Kidney (tissue), 14 donors: ENCODE measurements around the gene SEM1. TPM values are rescaled to one million over a fixed set of nuclear protein-coding genes. Genes with fewer than 3 reads are reported as not detected.

Source experiments
- DNase-seq, 5 donors: peaks; one replicate each; pipeline ENCODE4 v3.0.0-alpha.2; 2013 to 2020
- FAIRE-seq: peaks from 2 replicates; lab custom pipeline; 2012; peaks lifted over from hg19 to GRCh38; lab: Jason Lieb, UNC
- H3K27ac ChIP-seq, 2 donors: one replicate each; pipeline ENCODE4 v1.7.0; 2013; ENCODE audit warnings: low read depth in 2 of 2, low read length in 2 of 2, inconsistent platforms in 1 of 2
- H3K27me3 ChIP-seq: one replicate; pipeline ENCODE4 v1.7.1; 2013; ENCODE audit warnings: low read length, inconsistent platforms; ENCODE audit not compliant: control insufficient read depth, insufficient read depth
- H3K36me3 ChIP-seq, 3 donors: one replicate each; pipeline versions ENCODE4 v1.7.0 to v1.7.1; 2013; ENCODE audit warnings: low read length in 3 of 3, control low read depth in 1 of 3, inconsistent platforms in 1 of 3; ENCODE audit not compliant: insufficient read depth in 3 of 3, control insufficient read depth in 2 of 3
- H3K4me1 ChIP-seq, 3 donors: one replicate each; pipeline versions ENCODE4 v1.7.0 to v1.7.1; 2013; ENCODE audit warnings: low read length in 3 of 3, inconsistent platforms in 1 of 3, low read depth in 1 of 3; ENCODE audit not compliant: control insufficient read depth in 2 of 3, insufficient read depth in 2 of 3
- H3K4me3 ChIP-seq, 3 donors: one replicate each; pipeline versions ENCODE4 v1.7.0 to v1.8.1; 2013; ENCODE audit warnings: low read length in 3 of 3, control low read depth in 1 of 3, inconsistent platforms in 1 of 3
- H3K9ac ChIP-seq, 3 donors: one replicate each; pipeline versions ENCODE4 v1.7.0 to v1.7.1; 2013; ENCODE audit warnings: low read length in 3 of 3, control low read depth in 1 of 3, inconsistent platforms in 1 of 3
- H3K9me3 ChIP-seq, 3 donors: one replicate each; pipeline versions ENCODE4 v1.7.0 to v1.7.1; 2013; ENCODE audit warnings: low read length in 3 of 3, control low read depth in 1 of 3, inconsistent platforms in 1 of 3; ENCODE audit not compliant: control insufficient read depth in 2 of 3, insufficient read depth in 1 of 3
- intact Hi-C: fragments of 100-400 bp; cut with DNase I; formaldehyde crosslinking; loops from one replicate; pipeline ENCODE4 v1.11.1; 2022
- polyA plus RNA-seq: library from polyadenylated mRNA; stranded (reverse); fragments of 350-450 nt; fragmentation: Illumina TruSeq; extraction: RNeasy Lipid Tissue Mini Kit (QIAGEN cat#74804); gene quantifications from one replicate; pipeline ENCODE4 v1.2.3, GENCODE V29; 2014; ENCODE audit warnings: low read depth, low replicate concordance; ENCODE audit not compliant: insufficient read depth
- total RNA-seq: library from RNA; stranded (reverse); fragmentation: NEBNext Ultra II Directional; extraction: Animal tissue kit (Norgen Biotek cat#: 25700); gene quantifications from one replicate; pipeline ENCODE4 v1.2.1, GENCODE V29; 2021
- TF ChIP-seq, protein P1 (sequence below): IDR thresholded peaks from 3 replicates; pipeline ENCODE4 v1.5.1; 2012; ENCODE audit warnings: mild to moderate bottlenecking, moderate library complexity, borderline replicate concordance; ENCODE audit not compliant: insufficient read depth; ENCODE audit errors: extremely low read depth
- donor health status: control.
- donor health status: control.
- donor health status: control.
- donor health status: control.
- donor health status: control.
- donor health status: DM: yes; HTN: yes; CAD: no.
- donor health status: Normal renal cell carcinoma (clear cell type).

Gene SEM1
- total and polyA plus RNA-seq, 2 donors from 2014 or later: 45.4 to 252 TPM

DNA sequence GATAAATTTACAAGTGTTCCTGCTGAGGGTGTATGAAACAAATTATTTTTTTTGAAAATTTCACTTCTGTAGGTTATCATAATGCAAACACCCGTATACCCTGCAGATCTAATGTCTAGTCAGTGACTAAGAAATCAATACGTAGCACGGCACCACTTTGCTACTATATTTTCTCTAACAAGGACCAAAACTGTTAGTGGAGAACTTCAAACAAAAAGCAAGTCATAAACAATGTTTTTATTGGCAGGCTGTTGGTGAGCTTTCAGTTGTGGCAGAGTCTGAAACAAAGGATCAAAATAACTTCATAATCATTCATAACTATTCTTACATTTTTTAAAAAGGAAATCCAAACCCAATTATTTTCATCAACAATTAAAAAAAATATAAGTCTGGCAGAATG is 11.8 kb downstream of the SEM1 start:
- Histone ChIP-seq H3K27ac (no peak overlapping the region), H3K4me1 (peaks cover 0 to 5% (median 0%) of the 10 kb centered on the region in 3 donors), H3K36me3 (no peaks in the 10 kb centered on the region), H3K9me3 (no peaks in the 10 kb centered on the region), H3K27me3 (no peaks in the 10 kb centered on the region), H3K4me3 (no peak overlapping the region), H3K9ac (no peak overlapping the region)
- intact Hi-C loops: no loop called here
- FAIRE-seq (no peak), DNase-seq (no peak)
- TF ChIP-seq, protein P1, sequence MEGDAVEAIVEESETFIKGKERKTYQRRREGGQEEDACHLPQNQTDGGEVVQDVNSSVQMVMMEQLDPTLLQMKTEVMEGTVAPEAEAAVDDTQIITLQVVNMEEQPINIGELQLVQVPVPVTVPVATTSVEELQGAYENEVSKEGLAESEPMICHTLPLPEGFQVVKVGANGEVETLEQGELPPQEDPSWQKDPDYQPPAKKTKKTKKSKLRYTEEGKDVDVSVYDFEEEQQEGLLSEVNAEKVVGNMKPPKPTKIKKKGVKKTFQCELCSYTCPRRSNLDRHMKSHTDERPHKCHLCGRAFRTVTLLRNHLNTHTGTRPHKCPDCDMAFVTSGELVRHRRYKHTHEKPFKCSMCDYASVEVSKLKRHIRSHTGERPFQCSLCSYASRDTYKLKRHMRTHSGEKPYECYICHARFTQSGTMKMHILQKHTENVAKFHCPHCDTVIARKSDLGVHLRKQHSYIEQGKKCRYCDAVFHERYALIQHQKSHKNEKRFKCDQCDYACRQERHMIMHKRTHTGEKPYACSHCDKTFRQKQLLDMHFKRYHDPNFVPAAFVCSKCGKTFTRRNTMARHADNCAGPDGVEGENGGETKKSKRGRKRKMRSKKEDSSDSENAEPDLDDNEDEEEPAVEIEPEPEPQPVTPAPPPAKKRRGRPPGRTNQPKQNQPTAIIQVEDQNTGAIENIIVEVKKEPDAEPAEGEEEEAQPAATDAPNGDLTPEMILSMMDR: no peak

- no peaks in the 10 kb centered on the region for H3K4me1 ChIP-seq
- H3K4me3 ChIP-seq: no peak overlapping the region
- FAIRE-seq (no peak), DNase-seq (no peak)
- H3K9me3 ChIP-seq: no peaks in the 10 kb centered on the region
- no peaks in the 10 kb centered on the region for H3K27me3 ChIP-seq
- H3K27ac ChIP-seq: no peak overlapping the region
- no peaks in the 10 kb centered on the region for H3K36me3 ChIP-seq
- H3K9ac ChIP-seq: no peak overlapping the region
- TF ChIP-seq, protein P1: no peak
- intact Hi-C loops: no loop called here
Measured at GRCh38 chr7:96695581-96695980, 14.1 kb downstream of the SEM1 start.

DNA sequence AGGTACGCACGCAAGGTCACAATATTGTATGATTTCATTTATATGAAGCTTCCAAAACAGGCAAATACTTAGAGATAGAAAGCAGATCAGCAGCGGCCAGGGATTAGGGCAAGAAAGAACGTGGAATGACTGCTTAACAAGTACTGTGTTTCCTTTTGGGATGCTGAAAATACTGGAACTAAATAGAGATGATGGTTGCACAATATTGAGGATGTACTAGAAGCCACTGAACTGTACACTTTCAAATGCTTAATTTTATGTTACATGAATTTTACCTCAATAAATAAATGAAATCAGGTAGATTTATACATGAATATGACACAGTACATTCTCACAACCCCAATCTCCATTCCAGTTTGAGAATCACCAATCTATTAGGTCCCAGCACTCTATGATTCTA is 15.6 kb downstream of the SEM1 start:
- DNase-seq (no peak), FAIRE-seq (no peak)
- intact Hi-C loops: no loop called here
- H3K27ac ChIP-seq: no peak overlapping the region
- H3K9ac ChIP-seq: no peak overlapping the region
- no peak overlapping the region for H3K4me3 ChIP-seq
- H3K27me3 ChIP-seq: no peaks in the 10 kb centered on the region
- H3K4me1 ChIP-seq: no peaks in the 10 kb centered on the region
- H3K36me3 ChIP-seq: no peaks in the 10 kb centered on the region
- no peaks in the 10 kb centered on the region for H3K9me3 ChIP-seq
- TF ChIP-seq, protein P1: no peak

- H3K4me1 ChIP-seq: no peaks in the 10 kb centered on the region
- no peaks in the 10 kb centered on the region for H3K9me3 ChIP-seq
- H3K27me3 ChIP-seq: no peaks in the 10 kb centered on the region
- FAIRE-seq: no peak
- no peak overlapping the region for H3K27ac ChIP-seq
- H3K36me3 ChIP-seq: no peaks in the 10 kb centered on the region
- intact Hi-C loops: no loop called here
- no peak overlapping the region for H3K4me3 ChIP-seq
- H3K9ac ChIP-seq: no peak overlapping the region
- TF ChIP-seq, protein P1: no peak
- no peak for DNase-seq
Measured at GRCh38 chr7:96691702-96692101, 17.9 kb downstream of the SEM1 start.
